NCI-H2171 treated with DMSO at 0.1 percent for 48 hours (cell line): ENCODE data around the gene ACTA2.
"Not testable (repeated sequence)": the region's sequence is repeated elsewhere in the genome, so short reads cannot be mapped to it uniquely, and the experiment has no call there.

Experiments used
- DNase-seq: peaks from one replicate; lab custom pipeline; 2025; lab: John Stamatoyannopoulos, UW

Gene ACTA2

GRCh38 chr10:88949912-88950837, 2.4 kb downstream of the ACTA2 start:
- DNase-seq = no peak

GRCh38 chr10:88949051-88949450, 3.5 kb downstream of the ACTA2 start:
- DNase-seq = no peak

- DNase-seq = no peak
These were observed 5.5 kb downstream of the ACTA2 start for GRCh38 chr10:88946965-88947590.

GRCh38 chr10:88946200-88946599, 6.4 kb downstream of the ACTA2 start:
- DNase-seq = no peak

GRCh38 chr10:88944813-88945212, 7.8 kb downstream of the ACTA2 start:
- DNase-seq = no peak

GRCh38 chr10:88943778-88944177, 8.8 kb downstream of the ACTA2 start:
- DNase-seq = no peak

- DNase-seq = no peak
These were observed 11.5 kb downstream of the ACTA2 start for GRCh38 chr10:88941026-88941425.

GRCh38 chr10:88938938-88939337, 13.6 kb downstream of the ACTA2 start:
- DNase-seq = no peak

GRCh38 chr10:88938039-88938438, 14.5 kb downstream of the ACTA2 start:
- DNase-seq = no peak

- DNase-seq = no peak
These were observed 15.9 kb downstream of the ACTA2 start for GRCh38 chr10:88936656-88937055.

GRCh38 chr10:88934900-88935672, 17.5 kb downstream of the ACTA2 start:
- DNase-seq = peak; percentile 47

GRCh38 chr10:88933564-88933963, 19.0 kb downstream of the ACTA2 start:
- DNase-seq = no peak

GRCh38 chr10:88932539-88933256, 19.9 kb downstream of the ACTA2 start:
- DNase-seq = peak; percentile 16

- DNase-seq = not testable (repeated sequence)
These were observed 20.5 kb downstream of the ACTA2 start for GRCh38 chr10:88932029-88932428.

GRCh38 chr10:88931548-88931947, 21.0 kb downstream of the ACTA2 start:
- no peak for DNase-seq

GRCh38 chr10:88928254-88928653, 24.3 kb downstream of the ACTA2 start:
- DNase-seq = no peak

GRCh38 chr10:88927416-88927690, 25.2 kb downstream of the ACTA2 start:
- DNase-seq = no peak

GRCh38 chr10:88926566-88927415, 25.8 kb downstream of the ACTA2 start:
- no peak for DNase-seq

GRCh38 chr10:88923520-88923919, 29.1 kb downstream of the ACTA2 start:
- no peak for DNase-seq

GRCh38 chr10:88922041-88922440, 30.5 kb downstream of the ACTA2 start:
- DNase-seq = no peak

GRCh38 chr10:88920986-88921593, 31.5 kb downstream of the ACTA2 start:
- no peak for DNase-seq
